CD4-positive, alpha-beta T cell treated with Interleukin-17A for 4 hours (primary cell): ENCODE data around the gene NHS.
"Not testable (repeated sequence)": the region's sequence is repeated elsewhere in the genome, so short reads cannot be mapped to it uniquely, and the experiment has no call there.

ENCODE experiments used
- DNase-seq: peaks from one replicate; pipeline ENCODE4 v3.0.0-alpha.2; 2020; ENCODE audit warnings: mixed read lengths

The NHS gene

GRCh38 chrX:17409566-17410290 is 34.7 kb downstream of the NHS start:
- DNase-seq, result no peak

GRCh38 chrX:17410651-17411050 is 35.7 kb downstream of the NHS start:
- DNase-seq, result no peak

GRCh38 chrX:17411205-17411604 is 36.2 kb downstream of the NHS start:
- no peak for DNase-seq

GRCh38 chrX:17412692-17413091 is 37.7 kb downstream of the NHS start:
- no peak for DNase-seq

DNA sequence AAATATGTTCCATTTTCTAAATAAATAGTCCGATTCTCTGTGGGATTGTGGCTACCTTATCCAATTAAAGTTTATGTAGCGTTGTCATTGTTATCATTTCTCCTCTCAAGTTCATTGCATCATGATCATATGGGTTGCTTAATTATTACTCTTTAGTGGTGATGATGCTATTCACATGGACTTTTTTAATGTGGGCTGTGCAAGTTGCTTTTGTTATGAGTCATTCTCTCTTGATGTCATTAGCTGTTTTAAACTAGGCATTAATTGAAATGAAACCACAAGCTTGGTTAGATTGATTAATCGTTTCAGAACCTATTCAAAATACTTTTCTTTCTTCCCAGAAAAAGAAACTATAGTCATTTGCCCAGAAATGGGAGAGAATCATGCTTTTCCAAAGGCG is 38.2 kb downstream of the NHS start:
- DNase-seq, result no peak

- no peak for DNase-seq
These were observed 39.1 kb downstream of the NHS start for GRCh38 chrX:17414027-17414658.

GRCh38 chrX:17414839-17415238 is 39.8 kb downstream of the NHS start:
- DNase-seq, result no peak

GRCh38 chrX:17415242-17415810 is 40.3 kb downstream of the NHS start:
- no peak for DNase-seq

- DNase-seq, result no peak
These were observed 42.4 kb downstream of the NHS start for GRCh38 chrX:17417372-17417771.

DNA sequence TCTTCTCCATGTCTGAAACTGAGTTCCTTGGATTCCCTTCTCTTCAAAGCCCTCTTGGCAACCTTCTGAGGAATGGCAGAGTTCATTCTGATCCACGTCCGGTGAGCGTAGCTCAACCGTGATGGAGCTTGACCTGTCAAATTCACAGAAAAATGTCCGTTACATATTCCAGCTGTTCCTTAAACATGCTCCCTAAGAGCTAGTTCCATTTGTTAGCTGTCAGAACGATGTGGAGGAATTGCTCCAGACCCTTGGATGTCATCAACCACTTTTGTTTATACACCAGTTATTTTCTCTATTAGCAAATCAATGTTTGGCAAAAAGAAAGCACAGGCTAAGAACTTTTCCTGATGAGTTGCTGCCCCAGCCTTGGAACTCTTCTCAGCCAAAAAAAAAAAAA is 50.1 kb downstream of the NHS start:
- DNase-seq, result no peak

GRCh38 chrX:17425551-17425950 is 50.6 kb downstream of the NHS start:
- no peak for DNase-seq

GRCh38 chrX:17431171-17431570 is 56.2 kb downstream of the NHS start:
- DNase-seq, result no peak

DNA sequence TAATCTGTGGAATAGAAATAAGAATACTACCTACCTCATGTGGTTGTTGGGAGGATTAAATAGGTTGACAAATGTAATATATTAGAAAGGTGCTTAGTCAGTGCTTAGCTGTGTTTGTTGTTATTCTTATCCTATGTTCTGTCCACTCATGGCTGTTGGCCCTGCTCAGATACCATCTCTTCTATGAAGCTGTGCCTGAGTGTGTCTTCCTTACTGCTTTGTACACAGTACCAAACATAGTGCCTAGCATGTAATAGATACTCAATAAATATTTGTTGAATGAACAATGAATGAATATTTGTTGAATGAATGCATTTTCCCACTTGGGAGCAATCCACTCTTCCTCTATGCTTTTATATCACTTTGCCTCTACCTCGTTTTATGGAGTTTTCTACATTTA is 57.2 kb downstream of the NHS start:
- DNase-seq, result no peak

- DNase-seq, result no peak
These were observed 59.0 kb downstream of the NHS start for GRCh38 chrX:17433965-17434364.

- DNase-seq, result no peak
These were observed 60.5 kb downstream of the NHS start for GRCh38 chrX:17435476-17435875.

DNA sequence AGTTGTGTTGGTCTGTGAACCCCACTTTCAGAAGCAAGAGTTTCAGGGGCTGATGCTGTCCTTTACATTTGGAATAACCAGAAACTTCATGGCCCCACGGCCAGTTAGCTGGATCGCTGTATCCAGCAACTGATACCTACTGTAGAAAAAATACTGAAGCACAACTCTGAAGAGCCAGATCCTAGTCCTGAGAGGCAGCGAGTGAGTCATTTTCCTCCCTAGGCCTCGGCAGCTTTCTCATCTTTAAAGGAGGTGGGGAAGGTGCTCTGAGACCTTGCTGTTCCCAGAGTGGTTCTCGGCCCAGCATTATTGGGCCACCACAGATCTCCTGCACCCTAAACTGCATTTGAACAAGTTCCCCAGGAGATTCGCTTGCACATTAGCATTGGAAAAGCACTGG is 63.2 kb downstream of the NHS start:
- no peak for DNase-seq

- DNase-seq, result no peak
These were observed 65.3 kb downstream of the NHS start for GRCh38 chrX:17440258-17440657.

DNA sequence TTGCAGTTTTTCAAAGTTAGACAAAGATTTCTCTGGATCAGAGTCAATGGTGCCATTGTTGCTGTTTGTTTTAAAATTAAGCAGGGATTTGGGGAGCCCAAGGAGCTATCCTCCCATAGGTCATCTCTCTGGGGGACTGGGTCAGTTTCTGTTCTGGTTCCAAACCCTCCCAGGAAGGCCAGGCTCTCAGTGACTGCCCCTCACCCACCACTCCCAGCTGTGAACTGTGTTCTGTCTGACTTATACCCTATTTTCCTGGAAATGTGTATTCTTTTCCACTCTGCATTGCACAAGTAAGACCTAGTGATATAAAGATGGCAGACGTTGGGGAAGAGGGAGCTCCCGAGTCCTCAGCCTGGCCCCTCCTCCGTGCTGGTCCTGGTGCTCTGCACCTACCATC is 65.8 kb downstream of the NHS start:
- no peak for DNase-seq

DNA sequence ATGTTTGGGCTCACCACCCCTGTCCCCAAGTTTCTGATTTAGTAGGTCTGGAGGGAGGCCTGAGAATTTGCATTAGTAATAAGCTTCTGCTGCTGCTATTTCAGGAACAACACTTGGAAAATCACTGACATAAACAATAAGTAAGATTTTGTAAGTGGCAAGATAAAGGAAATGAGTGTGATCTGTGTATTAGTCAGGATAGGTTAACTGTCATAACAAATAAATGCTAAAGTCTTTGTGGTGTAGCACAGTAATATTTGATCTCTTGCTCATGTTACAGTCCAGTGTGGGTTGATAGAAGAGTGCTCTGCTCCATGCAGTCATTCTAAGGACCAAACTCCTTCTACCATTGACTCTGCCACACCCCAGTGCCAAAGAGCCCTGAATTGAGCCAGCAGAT is 67.0 kb downstream of the NHS start:
- no peak for DNase-seq

DNA sequence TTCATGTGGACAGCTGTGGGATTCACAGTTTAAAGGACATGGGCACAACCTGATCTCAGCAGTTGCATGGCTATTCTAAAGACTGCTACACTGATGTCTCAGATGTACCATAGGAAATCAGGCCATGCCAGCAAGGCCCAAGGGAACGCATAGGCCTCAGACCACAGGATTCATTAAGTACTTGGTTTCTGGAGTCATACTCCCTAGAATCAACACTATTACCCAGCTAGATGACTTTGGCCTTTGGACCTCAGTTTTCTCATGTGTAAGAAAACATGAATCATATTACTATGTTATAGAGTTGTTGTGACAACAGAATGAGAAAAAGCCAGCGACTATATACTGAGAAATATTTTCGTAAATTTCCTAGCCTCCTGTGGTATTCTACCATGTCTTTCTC is 67.9 kb downstream of the NHS start:
- DNase-seq, result no peak

GRCh38 chrX:17443556-17443955 is 68.6 kb downstream of the NHS start:
- no peak for DNase-seq

DNA sequence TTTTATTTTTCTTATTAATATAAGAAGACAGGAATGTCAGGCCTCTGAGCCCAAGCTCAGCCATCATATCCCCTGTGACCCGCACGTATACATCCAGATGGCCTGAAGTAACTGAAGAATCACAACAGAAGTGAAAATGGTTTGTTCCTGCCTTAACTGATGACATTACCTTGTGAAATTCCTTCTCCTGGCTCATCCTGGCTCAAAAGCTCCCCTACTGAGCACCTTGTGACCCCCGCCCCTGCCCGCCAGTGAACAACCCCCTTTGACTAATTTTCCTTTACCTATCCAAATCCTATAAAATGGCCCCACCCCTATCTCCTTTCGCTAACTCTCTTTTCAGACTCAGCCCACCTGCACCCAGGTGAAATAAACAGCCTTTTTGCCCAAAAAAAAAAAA is 71.3 kb downstream of the NHS start:
- DNase-seq, result not testable (repeated sequence)

DNA sequence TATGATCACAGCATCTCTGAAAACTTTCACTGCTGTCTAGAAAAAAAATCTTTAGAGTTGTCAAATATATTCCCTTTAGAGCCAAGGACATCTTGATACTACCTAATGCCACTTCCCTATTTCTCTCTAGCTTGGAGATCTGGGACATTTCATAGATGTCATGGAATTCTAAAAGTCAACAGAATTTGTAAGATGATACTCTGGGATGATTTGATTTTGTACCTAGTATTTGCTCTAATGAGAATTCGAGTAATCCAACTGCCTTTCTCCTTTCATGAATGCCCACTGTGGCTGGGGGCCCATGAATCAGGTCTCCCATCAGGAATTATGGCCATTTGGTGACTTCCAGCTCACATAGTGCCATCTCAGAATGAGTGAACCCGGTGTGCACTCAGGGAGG is 73.2 kb downstream of the NHS start:
- no peak for DNase-seq

DNA sequence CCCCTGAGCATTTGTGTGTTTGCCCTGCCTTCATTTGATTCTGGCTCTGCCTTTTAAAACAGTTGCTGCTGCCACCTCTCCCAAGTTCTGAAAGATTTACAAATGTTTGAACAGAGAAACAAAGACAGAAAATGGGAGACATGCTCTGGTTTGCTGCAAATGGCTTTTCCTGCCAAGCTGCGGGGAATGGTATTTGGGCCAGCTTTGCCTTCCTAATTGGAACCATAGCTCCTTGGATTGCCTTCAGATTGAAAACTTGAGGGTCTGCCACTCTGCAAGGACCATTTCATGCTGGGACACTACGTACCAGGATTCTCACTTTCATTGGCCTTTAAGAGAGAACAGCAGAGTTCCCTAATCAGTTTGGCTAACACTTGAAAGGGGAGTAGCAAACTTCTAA is 74.9 kb downstream of the NHS start:
- no peak for DNase-seq

- no peak for DNase-seq
These were observed 78.8 kb downstream of the NHS start for GRCh38 chrX:17453788-17454187.
